Astrocyte (in vitro differentiated cells and primary cell): Measurements from ENCODE around the gene APH1B.

ENCODE experiments used
- EZH2 ChIP-seq: IDR thresholded peaks from 2 replicates; pipeline ENCODE4 v1.6.1; 2012; ENCODE audit warnings: mild to moderate bottlenecking, low read length, inconsistent platforms; ENCODE audit not compliant: insufficient read depth
- TF ChIP-seq, protein P1 (sequence below): IDR thresholded peaks from 2 replicates; pipeline ENCODE4 v1.5.1; 2011; ENCODE audit warnings: low read depth, mild to moderate bottlenecking, inconsistent platforms, low read length, moderate library complexity; ENCODE audit not compliant: insufficient read depth

DNA sequence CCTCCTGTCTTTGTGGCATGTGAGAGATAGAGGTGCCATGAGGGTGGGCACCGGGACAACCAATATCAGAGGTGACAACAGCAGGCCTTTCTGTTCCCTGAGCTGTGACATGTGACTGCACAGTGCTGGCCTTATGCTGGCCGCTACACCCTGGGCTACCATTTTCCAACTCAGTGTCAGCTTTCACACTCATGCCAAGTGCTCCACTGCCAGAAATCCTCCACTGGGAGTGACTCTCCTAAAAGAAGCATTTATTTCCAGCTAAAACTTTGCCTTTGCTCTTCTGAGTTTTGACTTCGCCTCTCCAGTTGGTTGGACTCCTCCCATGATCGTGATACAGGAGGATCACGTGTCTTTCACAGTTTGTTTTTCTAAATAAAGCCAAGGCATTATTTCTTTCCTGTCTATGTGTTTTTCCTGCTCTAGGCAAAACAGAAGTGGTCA, 72.8 kb downstream of the APH1B start:
- TF ChIP-seq, protein P1, sequence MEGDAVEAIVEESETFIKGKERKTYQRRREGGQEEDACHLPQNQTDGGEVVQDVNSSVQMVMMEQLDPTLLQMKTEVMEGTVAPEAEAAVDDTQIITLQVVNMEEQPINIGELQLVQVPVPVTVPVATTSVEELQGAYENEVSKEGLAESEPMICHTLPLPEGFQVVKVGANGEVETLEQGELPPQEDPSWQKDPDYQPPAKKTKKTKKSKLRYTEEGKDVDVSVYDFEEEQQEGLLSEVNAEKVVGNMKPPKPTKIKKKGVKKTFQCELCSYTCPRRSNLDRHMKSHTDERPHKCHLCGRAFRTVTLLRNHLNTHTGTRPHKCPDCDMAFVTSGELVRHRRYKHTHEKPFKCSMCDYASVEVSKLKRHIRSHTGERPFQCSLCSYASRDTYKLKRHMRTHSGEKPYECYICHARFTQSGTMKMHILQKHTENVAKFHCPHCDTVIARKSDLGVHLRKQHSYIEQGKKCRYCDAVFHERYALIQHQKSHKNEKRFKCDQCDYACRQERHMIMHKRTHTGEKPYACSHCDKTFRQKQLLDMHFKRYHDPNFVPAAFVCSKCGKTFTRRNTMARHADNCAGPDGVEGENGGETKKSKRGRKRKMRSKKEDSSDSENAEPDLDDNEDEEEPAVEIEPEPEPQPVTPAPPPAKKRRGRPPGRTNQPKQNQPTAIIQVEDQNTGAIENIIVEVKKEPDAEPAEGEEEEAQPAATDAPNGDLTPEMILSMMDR, result no peak
- TF ChIP-seq EZH2, result no peak
